Measurements from ENCODE around the gene PIK3C3. TPM values are rescaled to one million over a fixed set of nuclear protein-coding genes. Genes with fewer than 3 reads are reported as not detected.

Gene PIK3C3
- total and polyA plus RNA-seq, 7 donors: 19.1 to 39.7 (median 32.1) TPM

- ATAC-seq (no peak), DNase-seq (no peak)
- no peak for TF ChIP-seq CTCF (IDR thresholded peaks at IDR 0.05)
- Histone ChIP-seq H3K4me3 (no peak overlapping the region), H3K27ac (no peak overlapping the region), H3K9me3 (no peaks in the 10 kb centered on the region), H3K27me3 (ENCODE audit: insufficient read depth in 3 of 3, low read length in 2 of 3) (no peaks in the 10 kb centered on the region), H3K4me1 (no peaks in the 10 kb centered on the region), H3K36me3 (ENCODE audit: insufficient read depth in 1 of 2, low read depth in 1 of 2) (no peaks in the 10 kb centered on the region)
- intact Hi-C loops (cut with DNase I): no loop called here
Measured at GRCh38 chr18:41932899-41933298, 22.1 kb upstream of the PIK3C3 start.

GRCh38 chr18:41933778-41934177 is 21.3 kb upstream of the PIK3C3 start:
- no peaks in the 10 kb centered on the region for H3K9me3 ChIP-seq
- TF ChIP-seq CTCF (IDR thresholded peaks at IDR 0.05): no peak
- no peaks in the 10 kb centered on the region for H3K27me3 ChIP-seq (ENCODE audit: insufficient read depth in 3 of 3, low read length in 2 of 3)
- WGBS, 3 donors: 62 to 79% (median 70%) methylated on average over 4 of the region's 4 CpGs
- intact Hi-C loops (cut with DNase I): no loop called here
- H3K27ac ChIP-seq: no peak overlapping the region
- no peak overlapping the region for H3K4me3 ChIP-seq
- no peaks in the 10 kb centered on the region for H3K4me1 ChIP-seq
- DNase-seq: no peak
- no peak for ATAC-seq
- H3K36me3 ChIP-seq (ENCODE audit: insufficient read depth in 1 of 2, low read depth in 1 of 2): no peaks in the 10 kb centered on the region

- WGBS, 3 donors: 27 to 33% (median 33%) methylated on average over 2 of the region's 2 CpGs
- Histone ChIP-seq H3K27ac (no peak overlapping the region), H3K9me3 (no peaks in the 10 kb centered on the region), H3K4me1 (no peaks in the 10 kb centered on the region), H3K27me3 (ENCODE audit: insufficient read depth in 3 of 3, low read length in 2 of 3) (no peaks in the 10 kb centered on the region), H3K4me3 (no peak overlapping the region), H3K36me3 (ENCODE audit: insufficient read depth in 1 of 2, low read depth in 1 of 2) (no peaks in the 10 kb centered on the region)
- ATAC-seq (no peak), DNase-seq (no peak)
- no peak for TF ChIP-seq CTCF (IDR thresholded peaks at IDR 0.05)
- intact Hi-C loops (cut with DNase I): no loop called here
Measured at GRCh38 chr18:41936471-41937134, 18.4 kb upstream of the PIK3C3 start.

- DNase-seq (no peak), ATAC-seq (no peak)
- 91 to 94% (median 93%) methylated on average over 2 of the region's 2 CpGs for WGBS, 3 donors
- H3K27ac ChIP-seq: no peak overlapping the region
- TF ChIP-seq CTCF (IDR thresholded peaks at IDR 0.05): no peak
- H3K27me3 ChIP-seq (ENCODE audit: insufficient read depth in 3 of 3, low read length in 2 of 3): no peaks in the 10 kb centered on the region
- intact Hi-C loops (cut with DNase I): no loop called here
- H3K4me1 ChIP-seq: no peaks in the 10 kb centered on the region
- H3K9me3 ChIP-seq: no peaks in the 10 kb centered on the region
- H3K4me3 ChIP-seq: no peak overlapping the region
- no peaks in the 10 kb centered on the region for H3K36me3 ChIP-seq (ENCODE audit: insufficient read depth in 1 of 2, low read depth in 1 of 2)
Measured at GRCh38 chr18:41938445-41938844, 16.6 kb upstream of the PIK3C3 start.

GRCh38 chr18:41939326-41939725 is 15.7 kb upstream of the PIK3C3 start:
- H3K4me3 ChIP-seq: no peak overlapping the region
- intact Hi-C loops (cut with DNase I): no loop called here
- H3K36me3 ChIP-seq (ENCODE audit: insufficient read depth in 1 of 2, low read depth in 1 of 2): no peaks in the 10 kb centered on the region
- no peak overlapping the region for H3K27ac ChIP-seq
- ATAC-seq (no peak), DNase-seq (no peak)
- TF ChIP-seq CTCF (IDR thresholded peaks at IDR 0.05): no peak
- no peaks in the 10 kb centered on the region for H3K9me3 ChIP-seq
- no peaks in the 10 kb centered on the region for H3K4me1 ChIP-seq
- peaks cover 0 to 3% (median 1%) of the 10 kb centered on the region in 3 donors for H3K27me3 ChIP-seq (ENCODE audit: insufficient read depth in 3 of 3, low read length in 2 of 3)
- WGBS, 3 donors: 81 to 92% (median 83%) methylated on average over 1 of the region's 1 CpG
